H9 (cell line): ENCODE measurements around the gene CA7. TPM values are rescaled to one million over a fixed set of nuclear protein-coding genes. Genes with fewer than 3 reads are reported as not detected.

Experiments
- DNase-seq: peaks from one replicate; pipeline ENCODE4 v3.0.0-alpha.2; 2017
- H2AFZ ChIP-seq: one replicate; pipeline ENCODE4 v1.6.1; 2013; ENCODE audit warnings: mild to moderate bottlenecking, low read length, control low read depth, moderate library complexity
- H2AK5ac ChIP-seq: 2 replicates; pipeline ENCODE4 v1.6.1; 2013; ENCODE audit warnings: low read length, control low read depth, mixed read lengths; ENCODE audit not compliant: insufficient read length
- H2BK120ac ChIP-seq: one replicate; pipeline ENCODE4 v1.6.1; 2013; ENCODE audit warnings: low read depth, mild to moderate bottlenecking, low read length, control low read depth, inconsistent platforms; ENCODE audit not compliant: poor library complexity, severe bottlenecking
- H2BK12ac ChIP-seq: 2 replicates; pipeline ENCODE4 v1.6.1; 2013; ENCODE audit warnings: low read length, control low read depth, mixed read lengths, low read depth; ENCODE audit not compliant: insufficient read length
- H2BK15ac ChIP-seq: 2 replicates; pipeline ENCODE4 v1.6.1; 2013; ENCODE audit warnings: low read depth, low read length, control low read depth
- H2BK20ac ChIP-seq: one replicate; pipeline ENCODE4 v1.6.1; 2013; ENCODE audit warnings: low read depth, mild to moderate bottlenecking, low read length, control low read depth, inconsistent platforms; ENCODE audit not compliant: poor library complexity, severe bottlenecking
- H2BK5ac ChIP-seq: 2 replicates; pipeline ENCODE4 v1.6.1; 2013; ENCODE audit warnings: low read length, control low read depth, mixed read lengths; ENCODE audit not compliant: insufficient read length
- H3K14ac ChIP-seq: 2 replicates; pipeline ENCODE4 v1.6.1; 2013; ENCODE audit warnings: low read length, control low read depth; ENCODE audit not compliant: insufficient read depth
- H3K18ac ChIP-seq: 2 replicates; pipeline ENCODE4 v1.6.1; 2013; ENCODE audit warnings: low read depth, mild to moderate bottlenecking, mixed read lengths, low read length, control low read depth; ENCODE audit not compliant: insufficient read length
- H3K23ac ChIP-seq: 2 replicates; pipeline ENCODE4 v1.6.1; 2013; ENCODE audit warnings: low read length, control low read depth, mixed read lengths, low read depth; ENCODE audit not compliant: insufficient read length
- H3K23me2 ChIP-seq: 2 replicates; pipeline ENCODE4 v1.6.1; 2013; ENCODE audit warnings: low read depth, mild to moderate bottlenecking, mixed read lengths, low read length, control low read depth; ENCODE audit not compliant: insufficient read length, poor library complexity, severe bottlenecking
- H3K27ac ChIP-seq: 2 replicates; pipeline ENCODE4 v1.5.1; 2013; ENCODE audit warnings: low read length, control low read depth, mixed read lengths, low read depth; ENCODE audit not compliant: insufficient read length
- H3K27me3 ChIP-seq: 2 replicates; pipeline ENCODE4 v1.6.1; 2013; ENCODE audit warnings: low read length, control low read depth, inconsistent platforms; ENCODE audit not compliant: insufficient read depth
- H3K4ac ChIP-seq: 2 replicates; pipeline ENCODE4 v1.6.1; 2013; ENCODE audit warnings: low read depth, mild to moderate bottlenecking, control low read depth, inconsistent platforms, low read length, moderate library complexity
- H3K4me1 ChIP-seq: 2 replicates; pipeline ENCODE4 v1.6.1; 2013; ENCODE audit warnings: low read length, control low read depth, inconsistent platforms; ENCODE audit not compliant: insufficient read depth
- H3K4me2 ChIP-seq: 2 replicates; pipeline ENCODE4 v1.6.1; 2013; ENCODE audit warnings: low read length, control low read depth, mixed read lengths; ENCODE audit not compliant: insufficient read length, insufficient read depth
- H3K56ac ChIP-seq: 2 replicates; pipeline ENCODE4 v1.6.1; 2013; ENCODE audit warnings: low read depth, mild to moderate bottlenecking, mixed read lengths, low read length, control low read depth; ENCODE audit not compliant: insufficient read length
- H3K79me1 ChIP-seq: 2 replicates; pipeline ENCODE4 v1.6.1; 2013; ENCODE audit warnings: low read depth, mild to moderate bottlenecking, moderate library complexity, low read length, control low read depth, inconsistent platforms; ENCODE audit not compliant: insufficient read depth, poor library complexity, severe bottlenecking
- H3K79me2 ChIP-seq: 2 replicates; pipeline ENCODE4 v1.6.1; 2013; ENCODE audit warnings: low read length, control low read depth, inconsistent platforms; ENCODE audit not compliant: insufficient read depth
- H3K9ac ChIP-seq: 2 replicates; pipeline ENCODE4 v1.6.1; 2013; ENCODE audit warnings: low read length, control low read depth, mixed read lengths; ENCODE audit not compliant: insufficient read length; ENCODE audit errors: extremely low read depth
- H3K9me3 ChIP-seq: one replicate; pipeline ENCODE4 v1.6.1; 2013; ENCODE audit warnings: low read depth, low read length, inconsistent platforms; ENCODE audit not compliant: control insufficient read depth
- H3T11ph ChIP-seq: one replicate; pipeline ENCODE4 v1.6.1; 2013; ENCODE audit warnings: mild to moderate bottlenecking, low read length, control low read depth, inconsistent platforms
- H4K20me1 ChIP-seq: one replicate; pipeline ENCODE4 v1.6.1; 2013; ENCODE audit not compliant: control insufficient read depth, insufficient read length, insufficient read depth
- H4K5ac ChIP-seq: 2 replicates; pipeline ENCODE4 v1.6.1; 2013; ENCODE audit warnings: low read depth, mild to moderate bottlenecking, mixed read lengths, low read length, control low read depth; ENCODE audit not compliant: insufficient read length
- H4K8ac ChIP-seq: replicated peaks from 2 replicates; pipeline ENCODE4 v1.6.1; 2013; ENCODE audit warnings: low read length, control low read depth, mixed read lengths, low read depth; ENCODE audit not compliant: insufficient read length
- H4K91ac ChIP-seq: 2 replicates; pipeline ENCODE4 v1.6.1; 2013; ENCODE audit warnings: low read depth, mild to moderate bottlenecking, moderate library complexity, mixed read lengths, low read length, control low read depth; ENCODE audit not compliant: insufficient read length
- H3K27ac Mint-ChIP-seq, 3 experiments: 2 replicates in 2 of 3; 3 replicates in 1 of 3; pipeline ENCODE4 v1.8.0; 2020 to 2021; ENCODE audit warnings: mixed read lengths in 3 of 3, mild to moderate bottlenecking in 1 of 3, moderate library complexity in 1 of 3
- H3K27me3 Mint-ChIP-seq: 2 replicates; pipeline ENCODE4 v1.8.0; 2021; ENCODE audit warnings: low read depth, mild to moderate bottlenecking, moderate library complexity, mixed read lengths
- H3K36me3 Mint-ChIP-seq, 3 experiments: 2 replicates in 2 of 3; 3 replicates in 1 of 3; pipeline ENCODE4 v1.8.0; 2020 to 2021; ENCODE audit warnings: low read depth in 3 of 3, mixed read lengths in 3 of 3; ENCODE audit not compliant: insufficient read depth in 1 of 3
- H3K4me1 Mint-ChIP-seq, 2 experiments: 2 replicates each; pipeline ENCODE4 v1.8.0; 2020; ENCODE audit warnings: mixed read lengths in 2 of 2
- H3K4me3 Mint-ChIP-seq, 2 experiments: 2 replicates in 1 of 2; 3 replicates in 1 of 2; pipeline ENCODE4 v1.8.0; 2020 to 2021; ENCODE audit warnings: mild to moderate bottlenecking in 2 of 2, mixed read lengths in 2 of 2, moderate library complexity in 1 of 2
- H3K9me3 Mint-ChIP-seq, 2 experiments: 2 replicates in 1 of 2; 3 replicates in 1 of 2; pipeline ENCODE4 v1.8.0; 2020; ENCODE audit warnings: mild to moderate bottlenecking in 2 of 2, mixed read lengths in 2 of 2, moderate library complexity in 1 of 2
- WGBS: extraction: QIAGEN DNeasy Blood & Tissue Kit; methylation state at CpG from one replicate; pipeline ENCODE4 v1.1.7; 2013; ENCODE audit warnings: missing lambda C conversion rate, low lambda C conversion rate, mixed read lengths; ENCODE audit not compliant: insufficient read length; ENCODE audit errors: extremely low coverage; 5-methylcytosine and 5-hydroxymethylcytosine counted together
- total RNA-seq: library from RNA; stranded (reverse); gene quantifications from 2 replicates; pipeline ENCODE4 v1.2.1, GENCODE V29; 2021
- TF ChIP-seq, protein P1 (sequence below): fragments of 200-600 bp; sonication (generic); conservative IDR thresholded peaks from 3 replicates; pipeline ENCODE4 v1.8.0; 2021; ENCODE audit warnings: antibody characterized with exemption, mild to moderate bottlenecking

CA7 gene
- total RNA-seq, 1 experiment from 2014 or later, result 0.81 TPM

DNA sequence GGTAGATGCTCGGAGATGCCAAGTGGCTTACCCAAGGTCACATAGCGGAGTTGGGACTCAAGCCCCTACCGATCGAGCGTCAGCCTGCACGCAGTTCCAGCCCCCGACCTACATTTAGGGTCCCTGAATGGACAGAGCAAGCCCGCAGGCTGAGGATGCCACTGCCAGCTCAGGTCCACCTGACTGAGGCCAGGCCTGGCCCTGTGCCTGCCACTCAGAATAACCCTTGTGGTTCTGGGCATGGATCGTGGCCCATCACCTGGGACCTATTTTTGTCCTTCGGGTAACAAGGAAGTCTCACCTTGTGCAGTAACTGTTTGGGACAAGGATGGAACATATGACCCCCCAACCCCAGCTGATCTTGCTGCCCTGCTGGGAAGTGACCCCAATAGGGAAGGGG, 57.4 kb downstream of the CA7 start:
- no peak overlapping the region for H4K8ac ChIP-seq

More for the DNA sequence above, 57.4 kb downstream of the CA7 start:
- no peak overlapping the region for H3K4ac ChIP-seq
- TF ChIP-seq, protein P1, sequence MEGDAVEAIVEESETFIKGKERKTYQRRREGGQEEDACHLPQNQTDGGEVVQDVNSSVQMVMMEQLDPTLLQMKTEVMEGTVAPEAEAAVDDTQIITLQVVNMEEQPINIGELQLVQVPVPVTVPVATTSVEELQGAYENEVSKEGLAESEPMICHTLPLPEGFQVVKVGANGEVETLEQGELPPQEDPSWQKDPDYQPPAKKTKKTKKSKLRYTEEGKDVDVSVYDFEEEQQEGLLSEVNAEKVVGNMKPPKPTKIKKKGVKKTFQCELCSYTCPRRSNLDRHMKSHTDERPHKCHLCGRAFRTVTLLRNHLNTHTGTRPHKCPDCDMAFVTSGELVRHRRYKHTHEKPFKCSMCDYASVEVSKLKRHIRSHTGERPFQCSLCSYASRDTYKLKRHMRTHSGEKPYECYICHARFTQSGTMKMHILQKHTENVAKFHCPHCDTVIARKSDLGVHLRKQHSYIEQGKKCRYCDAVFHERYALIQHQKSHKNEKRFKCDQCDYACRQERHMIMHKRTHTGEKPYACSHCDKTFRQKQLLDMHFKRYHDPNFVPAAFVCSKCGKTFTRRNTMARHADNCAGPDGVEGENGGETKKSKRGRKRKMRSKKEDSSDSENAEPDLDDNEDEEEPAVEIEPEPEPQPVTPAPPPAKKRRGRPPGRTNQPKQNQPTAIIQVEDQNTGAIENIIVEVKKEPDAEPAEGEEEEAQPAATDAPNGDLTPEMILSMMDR, result no peak
- no peak overlapping the region for H3K27ac ChIP-seq
- H3T11ph ChIP-seq, result no peak overlapping the region
- no peaks in the 10 kb centered on the region for H4K20me1 ChIP-seq
- no peak overlapping the region for H2BK120ac ChIP-seq
- no peak overlapping the region for H3K14ac ChIP-seq
- no peak for DNase-seq
- no peaks in the 10 kb centered on the region for H3K23me2 ChIP-seq
- H3K23ac ChIP-seq, result no peak overlapping the region
- H3K4me2 ChIP-seq, result no peak overlapping the region
- H3K4me1 Mint-ChIP-seq, result peaks cover 10 to 21% of the 10 kb centered on the region in 2 experiments
- H2BK20ac ChIP-seq, result no peak overlapping the region
- H4K91ac ChIP-seq, result no peak overlapping the region
- no peak overlapping the region for H3K4me3 Mint-ChIP-seq
- no peaks in the 10 kb centered on the region for H3K4me1 ChIP-seq
- no peak overlapping the region for H4K5ac ChIP-seq
- no peaks in the 10 kb centered on the region for H3K9me3 Mint-ChIP-seq
- no peaks in the 10 kb centered on the region for H3K36me3 Mint-ChIP-seq
- H3K79me2 ChIP-seq, result no peaks in the 10 kb centered on the region
- no peak overlapping the region for H3K56ac ChIP-seq
- no peak overlapping the region for H2AFZ ChIP-seq
- H3K9me3 ChIP-seq, result no peaks in the 10 kb centered on the region
- H2BK5ac ChIP-seq, result no peak overlapping the region
- no peak overlapping the region for H2BK12ac ChIP-seq
- no peak overlapping the region for H3K27ac Mint-ChIP-seq
- H3K27me3 ChIP-seq, result no peaks in the 10 kb centered on the region
- no peaks in the 10 kb centered on the region for H3K79me1 ChIP-seq
- H2AK5ac ChIP-seq, result no peak overlapping the region
- H2BK15ac ChIP-seq, result no peak overlapping the region
- no peak overlapping the region for H3K9ac ChIP-seq
- peaks cover 7% of the 10 kb centered on the region for H3K27me3 Mint-ChIP-seq
- no CpG with 5 or more reads among the region's 10 CpGs for WGBS
- no peak overlapping the region for H3K18ac ChIP-seq
